ENCODE measurements around the gene BEGAIN. TPM values are rescaled to one million over a fixed set of nuclear protein-coding genes. Genes with fewer than 3 reads are reported as not detected.

Gene BEGAIN
- total RNA-seq, 1 donor from 2014 or later: 5.1 TPM

- Mint-ChIP-seq H3K9me3 (ENCODE audit: low read depth) (peaks cover 10% of the 10 kb centered on the region), H3K36me3 (ENCODE audit: low read depth) (peaks cover 8% of the 10 kb centered on the region), H3K27ac (ENCODE audit: unreplicated experiment) (no peak overlapping the region), H3K4me1 (ENCODE audit: low read depth) (no peaks in the 10 kb centered on the region), H3K4me3 (ENCODE audit: unreplicated experiment) (no peak overlapping the region), H3K27me3 (ENCODE audit: low read depth) (no peaks in the 10 kb centered on the region)
- no peak for DNase-seq (ENCODE audit: low spot score)
- TF ChIP-seq CTCF (IDR thresholded peaks at IDR 0.05): no peak
Observed at GRCh38 chr14:100495917-100496316, 91.3 kb downstream of the BEGAIN start.

- no peaks in the 10 kb centered on the region for H3K4me1 Mint-ChIP-seq (ENCODE audit: low read depth)
- no peak overlapping the region for H3K27ac Mint-ChIP-seq (ENCODE audit: unreplicated experiment)
- DNase-seq (ENCODE audit: low spot score): no peak
- H3K4me3 Mint-ChIP-seq (ENCODE audit: unreplicated experiment): no peak overlapping the region
- H3K9me3 Mint-ChIP-seq (ENCODE audit: low read depth): peaks cover 10% of the 10 kb centered on the region
- H3K36me3 Mint-ChIP-seq (ENCODE audit: low read depth): peaks cover 8% of the 10 kb centered on the region
- H3K27me3 Mint-ChIP-seq (ENCODE audit: low read depth): no peaks in the 10 kb centered on the region
- no peak for TF ChIP-seq CTCF (IDR thresholded peaks at IDR 0.05)
Observed at GRCh38 chr14:100494645-100495044, 92.6 kb downstream of the BEGAIN start.

- TF ChIP-seq CTCF (IDR thresholded peaks at IDR 0.05): no peak
- H3K4me3 Mint-ChIP-seq (ENCODE audit: unreplicated experiment): no peak overlapping the region
- DNase-seq (ENCODE audit: low spot score): no peak
- H3K4me1 Mint-ChIP-seq (ENCODE audit: low read depth): peaks cover 24% of the 10 kb centered on the region
- peaks cover under 1% of the 10 kb centered on the region for H3K36me3 Mint-ChIP-seq (ENCODE audit: low read depth)
- peaks cover 2% of the 10 kb centered on the region for H3K9me3 Mint-ChIP-seq (ENCODE audit: low read depth)
- no peak overlapping the region for H3K27ac Mint-ChIP-seq (ENCODE audit: unreplicated experiment)
- no peaks in the 10 kb centered on the region for H3K27me3 Mint-ChIP-seq (ENCODE audit: low read depth)
Observed at GRCh38 chr14:100490252-100490651, 97.0 kb downstream of the BEGAIN start.

- no peak for DNase-seq (ENCODE audit: low spot score)
- Mint-ChIP-seq H3K27me3 (ENCODE audit: low read depth) (no peaks in the 10 kb centered on the region), H3K4me1 (ENCODE audit: low read depth) (peaks cover 33% of the 10 kb centered on the region), H3K36me3 (ENCODE audit: low read depth) (peaks cover 7% of the 10 kb centered on the region), H3K27ac (ENCODE audit: unreplicated experiment) (no peak overlapping the region), H3K9me3 (ENCODE audit: low read depth) (peaks cover 4% of the 10 kb centered on the region), H3K4me3 (ENCODE audit: unreplicated experiment) (no peak overlapping the region)
- no peak for TF ChIP-seq CTCF (IDR thresholded peaks at IDR 0.05)
Observed at GRCh38 chr14:100488057-100488456, 99.2 kb downstream of the BEGAIN start.

- H3K36me3 Mint-ChIP-seq (ENCODE audit: low read depth): peaks cover 7% of the 10 kb centered on the region
- no peak overlapping the region for H3K4me3 Mint-ChIP-seq (ENCODE audit: unreplicated experiment)
- TF ChIP-seq CTCF (IDR thresholded peaks at IDR 0.05): no peak
- H3K27ac Mint-ChIP-seq (ENCODE audit: unreplicated experiment): no peak overlapping the region
- DNase-seq (ENCODE audit: low spot score): no peak
- H3K9me3 Mint-ChIP-seq (ENCODE audit: low read depth): peaks cover 4% of the 10 kb centered on the region
- H3K4me1 Mint-ChIP-seq (ENCODE audit: low read depth): peaks cover 33% of the 10 kb centered on the region
- H3K27me3 Mint-ChIP-seq (ENCODE audit: low read depth): no peaks in the 10 kb centered on the region
Observed at GRCh38 chr14:100487304-100487703, 99.9 kb downstream of the BEGAIN start.

Other genes starting within 250 kb of the BEGAIN start
- gene WDR25, start 210.9 kb downstream of the BEGAIN start, total RNA-seq: 11.4 to 15.7 TPM (median 14.5 TPM) in 3 replicates
- 0.33 to 0.45 TPM in 2 of 3 replicates, not detected in the other for gene DLK1, start 139.5 kb upstream of the BEGAIN start, total RNA-seq
- gene MEG3, start 238.7 kb upstream of the BEGAIN start, total RNA-seq: not detected in 3 replicates

Data from chondrocyte (in vitro differentiated cells).